Lower lobe of right lung (tissue), 2 donors: Measurements from ENCODE around the gene VCP. TPM values are rescaled to one million over a fixed set of nuclear protein-coding genes. Genes with fewer than 3 reads are reported as not detected.

Experiments used
- ATAC-seq, 2 donors: fragments of 200-7000 bp; cut with Tn5 transposase; one replicate each; pipeline ENCODE4 v1.9.1; 2020 to 2022; ENCODE audit warnings: mild to moderate bottlenecking in 2 of 2, moderate library complexity in 2 of 2
- DNase-seq: peaks from one replicate; pipeline ENCODE4 v3.0.0-alpha.2; 2020
- H3K27ac ChIP-seq: fragments of 200-600 bp; one replicate; pipeline ENCODE4 v1.8.0; 2022
- H3K27me3 ChIP-seq: fragments of 200-600 bp; one replicate; pipeline ENCODE4 v1.8.0; 2022; ENCODE audit warnings: low read depth
- H3K36me3 ChIP-seq: fragments of 200-600 bp; one replicate; pipeline ENCODE4 v1.8.0; 2022; ENCODE audit warnings: mild to moderate bottlenecking
- H3K4me1 ChIP-seq: fragments of 200-600 bp; one replicate; pipeline ENCODE4 v1.8.0; 2022
- H3K4me3 ChIP-seq: fragments of 200-600 bp; one replicate; pipeline ENCODE4 v1.8.0; 2022; ENCODE audit warnings: mild to moderate bottlenecking
- H3K9me3 ChIP-seq: fragments of 200-600 bp; one replicate; pipeline ENCODE4 v1.8.0; 2022
- intact Hi-C: fragments of 100-400 bp; cut with DNase I; formaldehyde crosslinking; loops from one replicate; pipeline ENCODE4 v1.11.0; 2022
- total RNA-seq: library from RNA; stranded (reverse); fragmentation: NEBNext Ultra II Directional; extraction: Animal tissue kit (Norgen Biotek cat#: 25700); gene quantifications from one replicate; pipeline ENCODE4 v1.2.1, GENCODE V29; 2021
- TF ChIP-seq, protein P1 (sequence below): fragments of 200-600 bp; IDR thresholded peaks from one replicate; pipeline ENCODE4 v1.8.0; 2022; ENCODE audit warnings: antibody characterized with exemption, mild to moderate bottlenecking
- donor health status: DM: no; HTN: yes; CAD: no; lungs with severe emphysema.

VCP gene
- total RNA-seq, 1 donor from 2014 or later: 175 TPM

DNA sequence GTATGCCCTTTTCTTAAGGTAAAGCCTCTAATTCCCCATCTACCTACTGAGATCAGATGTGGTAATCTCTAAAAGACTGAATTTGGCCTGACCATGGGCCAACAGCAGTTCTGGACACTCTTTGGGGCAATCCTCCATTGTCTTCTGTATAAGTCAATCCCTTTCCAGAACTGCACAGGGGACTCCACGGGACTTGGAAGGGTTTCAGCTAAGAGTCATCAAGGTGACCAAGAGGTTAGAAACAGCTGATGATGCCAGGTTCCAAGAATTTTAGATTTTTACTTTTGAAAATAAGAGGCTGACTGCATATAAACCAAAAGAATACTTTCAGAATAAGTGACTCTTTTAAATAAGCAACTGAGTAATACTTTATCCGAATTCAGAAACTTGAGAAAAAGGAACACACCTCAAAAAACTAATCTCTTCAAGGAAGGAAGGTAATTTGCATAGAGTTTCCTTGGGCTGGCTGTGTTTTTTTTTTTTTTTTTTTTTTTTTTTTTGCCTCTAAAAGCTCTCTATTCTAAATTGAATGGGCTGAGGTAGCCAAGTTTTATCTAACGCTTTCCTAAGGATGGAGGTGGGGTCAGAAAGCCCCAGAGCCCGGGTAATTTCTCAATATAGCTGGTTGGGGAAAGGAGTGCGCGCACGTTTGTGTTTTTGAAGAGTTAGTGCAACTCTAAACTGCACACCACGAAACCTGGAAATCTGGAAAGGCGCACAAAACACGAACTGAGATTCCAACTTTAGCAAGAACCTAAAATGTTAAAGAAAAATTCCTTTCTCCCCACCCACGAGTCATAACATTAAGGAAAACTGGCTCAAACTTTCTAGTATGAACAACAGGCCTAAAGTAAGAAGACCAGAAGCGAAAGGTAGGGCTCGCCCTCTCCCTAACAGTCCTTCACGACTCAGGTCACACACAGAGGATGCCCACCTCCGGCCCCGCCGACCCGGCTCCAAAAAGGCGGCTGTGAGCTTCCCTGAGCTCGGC, 1.3 kb downstream of the VCP start:
- Histone ChIP-seq H3K36me3 (peaks cover 27% of the 10 kb centered on the region), H3K9me3 (no peaks in the 10 kb centered on the region), H3K4me1 (peaks cover 45% of the 10 kb centered on the region), H3K4me3 (peak overlapping the region; percentile 98), H3K27ac (peak overlapping the region; percentile 100), H3K27me3 (no peaks in the 10 kb centered on the region)
- intact Hi-C loops: no loop called here
- no peak for DNase-seq
- TF ChIP-seq, protein P1, sequence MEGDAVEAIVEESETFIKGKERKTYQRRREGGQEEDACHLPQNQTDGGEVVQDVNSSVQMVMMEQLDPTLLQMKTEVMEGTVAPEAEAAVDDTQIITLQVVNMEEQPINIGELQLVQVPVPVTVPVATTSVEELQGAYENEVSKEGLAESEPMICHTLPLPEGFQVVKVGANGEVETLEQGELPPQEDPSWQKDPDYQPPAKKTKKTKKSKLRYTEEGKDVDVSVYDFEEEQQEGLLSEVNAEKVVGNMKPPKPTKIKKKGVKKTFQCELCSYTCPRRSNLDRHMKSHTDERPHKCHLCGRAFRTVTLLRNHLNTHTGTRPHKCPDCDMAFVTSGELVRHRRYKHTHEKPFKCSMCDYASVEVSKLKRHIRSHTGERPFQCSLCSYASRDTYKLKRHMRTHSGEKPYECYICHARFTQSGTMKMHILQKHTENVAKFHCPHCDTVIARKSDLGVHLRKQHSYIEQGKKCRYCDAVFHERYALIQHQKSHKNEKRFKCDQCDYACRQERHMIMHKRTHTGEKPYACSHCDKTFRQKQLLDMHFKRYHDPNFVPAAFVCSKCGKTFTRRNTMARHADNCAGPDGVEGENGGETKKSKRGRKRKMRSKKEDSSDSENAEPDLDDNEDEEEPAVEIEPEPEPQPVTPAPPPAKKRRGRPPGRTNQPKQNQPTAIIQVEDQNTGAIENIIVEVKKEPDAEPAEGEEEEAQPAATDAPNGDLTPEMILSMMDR: no peak
- ATAC-seq: no peak

DNA sequence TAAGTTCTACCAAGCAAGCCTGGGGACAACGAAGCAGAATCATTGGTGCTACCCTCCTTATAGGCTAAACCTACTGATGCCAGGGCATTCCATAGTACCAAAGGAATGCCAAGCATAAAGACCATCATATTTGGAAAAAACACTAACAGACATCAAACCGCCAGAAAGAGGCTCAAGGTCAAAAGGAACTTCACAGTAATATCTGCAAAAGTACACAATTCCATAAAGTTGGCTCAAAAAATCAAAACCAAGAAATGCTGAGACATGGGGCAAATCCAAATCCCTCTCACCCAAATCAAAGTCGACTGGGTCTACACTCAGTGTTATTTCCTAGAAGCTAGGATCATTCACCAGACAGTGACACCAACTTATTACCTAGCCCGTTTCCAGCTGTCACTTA, 3.4 kb downstream of the VCP start:
- H3K4me3 ChIP-seq: no peak overlapping the region
- TF ChIP-seq, protein P1: no peak
- no peak overlapping the region for H3K27ac ChIP-seq
- H3K4me1 ChIP-seq: peaks cover 45% of the 10 kb centered on the region
- peaks cover 48% of the 10 kb centered on the region for H3K36me3 ChIP-seq
- ATAC-seq (no peak), DNase-seq (no peak)
- no peaks in the 10 kb centered on the region for H3K9me3 ChIP-seq
- intact Hi-C loops: no loop called here
- H3K27me3 ChIP-seq: no peaks in the 10 kb centered on the region

DNA sequence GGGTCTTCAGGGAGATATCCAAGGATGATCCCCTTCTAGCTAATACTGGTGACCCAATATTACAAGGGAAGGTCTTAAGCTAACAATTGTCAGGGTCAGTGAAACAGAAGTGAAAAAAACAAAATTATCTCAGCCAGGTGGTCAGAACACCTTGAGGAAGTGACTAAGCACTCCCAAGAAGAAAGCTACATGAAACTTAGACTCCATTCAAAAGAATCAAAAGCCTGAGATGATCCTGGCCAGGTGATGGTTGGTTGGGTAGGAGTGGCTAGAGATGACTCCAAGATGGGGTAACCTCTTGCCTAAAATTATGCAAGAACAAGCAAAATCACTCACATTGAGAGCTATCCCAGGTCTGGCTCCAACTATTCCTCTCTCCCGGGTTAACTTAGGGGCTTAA, 5.4 kb downstream of the VCP start:
- peaks cover 39% of the 10 kb centered on the region for H3K4me1 ChIP-seq
- no peaks in the 10 kb centered on the region for H3K9me3 ChIP-seq
- H3K4me3 ChIP-seq: no peak overlapping the region
- H3K27ac ChIP-seq: no peak overlapping the region
- intact Hi-C loops: no loop called here
- ATAC-seq: no peak
- no peak for DNase-seq
- peaks cover 68% of the 10 kb centered on the region for H3K36me3 ChIP-seq
- H3K27me3 ChIP-seq: no peaks in the 10 kb centered on the region
- TF ChIP-seq, protein P1: no peak

DNA sequence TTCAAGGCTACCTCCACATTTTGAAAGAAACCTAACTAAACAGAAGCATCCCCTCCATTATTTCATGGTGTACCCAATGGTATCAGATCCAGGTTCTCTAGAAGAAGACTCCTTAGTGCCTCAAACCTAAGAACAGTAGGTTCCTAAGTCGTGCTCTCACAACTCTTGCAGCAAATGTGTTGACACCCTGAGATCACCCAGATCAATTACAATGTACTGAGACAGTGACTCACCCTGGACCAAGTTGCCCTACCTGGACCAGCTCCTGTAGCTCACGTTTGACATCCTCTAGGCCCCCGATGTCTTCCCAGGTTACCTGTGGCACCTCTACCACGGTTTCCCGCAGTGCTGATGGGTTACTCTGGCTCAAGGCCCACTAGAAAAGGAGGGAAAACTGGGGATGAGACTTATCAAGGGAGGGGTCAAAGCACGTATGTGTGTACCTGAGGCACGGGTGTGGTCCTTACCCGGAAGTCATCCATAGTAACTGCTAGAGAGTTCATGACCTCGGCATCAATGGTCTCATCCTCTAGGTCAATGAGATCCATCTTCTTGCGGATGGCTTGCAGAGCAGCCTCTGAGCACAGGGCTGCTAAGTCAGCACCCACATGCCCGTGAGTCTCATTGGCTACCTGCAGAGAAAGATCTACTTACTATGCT, 11.7 kb downstream of the VCP start:
- DNase-seq (no peak), ATAC-seq (no peak)
- no peak overlapping the region for H3K4me3 ChIP-seq
- no peak overlapping the region for H3K27ac ChIP-seq
- intact Hi-C loops: no loop called here
- TF ChIP-seq, protein P1: no peak
- H3K36me3 ChIP-seq: peaks cover 100% of the 10 kb centered on the region
- no peaks in the 10 kb centered on the region for H3K9me3 ChIP-seq
- no peaks in the 10 kb centered on the region for H3K4me1 ChIP-seq
- H3K27me3 ChIP-seq: no peaks in the 10 kb centered on the region

DNA sequence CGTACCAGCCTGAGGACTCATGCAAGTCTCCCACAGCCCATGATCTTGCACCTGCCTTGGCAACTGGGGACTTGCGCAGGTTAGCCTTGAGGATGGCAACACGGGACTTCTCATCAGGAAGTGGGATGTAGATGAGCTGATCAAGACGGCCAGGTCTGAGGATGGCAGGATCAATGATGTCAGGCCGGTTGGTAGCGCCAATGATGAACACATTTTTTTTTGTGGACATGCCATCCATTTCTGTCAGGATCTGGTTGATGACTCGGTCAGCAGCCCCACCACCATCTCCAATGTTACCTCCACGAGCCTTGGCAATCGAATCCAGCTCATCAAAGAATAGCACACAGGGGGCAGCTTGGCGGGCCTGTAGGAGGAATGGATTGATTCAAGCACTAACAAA, 13.0 kb downstream of the VCP start:
- TF ChIP-seq, protein P1: no peak
- no peaks in the 10 kb centered on the region for H3K4me1 ChIP-seq
- ATAC-seq: no peak
- no peak for DNase-seq
- intact Hi-C loops: no loop called here
- H3K9me3 ChIP-seq: no peaks in the 10 kb centered on the region
- H3K27me3 ChIP-seq: no peaks in the 10 kb centered on the region
- H3K27ac ChIP-seq: no peak overlapping the region
- no peak overlapping the region for H3K4me3 ChIP-seq
- peaks cover 100% of the 10 kb centered on the region for H3K36me3 ChIP-seq
